Osteocyte (in vitro differentiated cells): Measurements from ENCODE around the gene TRAF3. TPM values are rescaled to one million over a fixed set of nuclear protein-coding genes. Genes with fewer than 3 reads are reported as not detected.

Experiments
- DNase-seq: peaks from one replicate; pipeline ENCODE4 v3.0.0; 2021; ENCODE audit warnings: mixed read lengths; ENCODE audit not compliant: unreplicated experiment; ENCODE audit errors: extremely low spot score
- H3K27ac Mint-ChIP-seq: one replicate; pipeline ENCODE4 v1.8.0; 2021; ENCODE audit warnings: mild to moderate bottlenecking, mixed read lengths; ENCODE audit not compliant: unreplicated experiment
- H3K27me3 Mint-ChIP-seq: one replicate; pipeline ENCODE4 v1.8.0; 2021; ENCODE audit warnings: mixed read lengths; ENCODE audit not compliant: unreplicated experiment
- H3K36me3 Mint-ChIP-seq: one replicate; pipeline ENCODE4 v1.8.0; 2021; ENCODE audit warnings: mixed read lengths; ENCODE audit not compliant: unreplicated experiment
- H3K4me1 Mint-ChIP-seq: one replicate; pipeline ENCODE4 v1.8.0; 2021; ENCODE audit warnings: mixed read lengths; ENCODE audit not compliant: unreplicated experiment
- H3K4me3 Mint-ChIP-seq: one replicate; pipeline ENCODE4 v1.8.0; 2021; ENCODE audit warnings: mild to moderate bottlenecking, moderate library complexity, mixed read lengths; ENCODE audit not compliant: unreplicated experiment
- H3K9me3 Mint-ChIP-seq: one replicate; pipeline ENCODE4 v1.8.0; 2021; ENCODE audit warnings: mixed read lengths; ENCODE audit not compliant: unreplicated experiment
- CTCF ChIP-seq: fragments of 200-600 bp; sonication (generic); IDR thresholded peaks from 2 replicates; pipeline ENCODE4 v1.5.0; 2021; ENCODE audit warnings: antibody characterized with exemption, mild to moderate bottlenecking, moderate library complexity
- total RNA-seq: library from RNA; stranded (reverse); gene quantifications from 2 replicates; pipeline ENCODE4 v1.2.1, GENCODE V29; 2021

The TRAF3 gene
- total RNA-seq, 1 donor from 2014 or later, result 15.9 TPM

- Mint-ChIP-seq H3K4me1 (no peaks in the 10 kb centered on the region), H3K4me3 (no peak overlapping the region), H3K27ac (no peak overlapping the region), H3K36me3 (peaks cover 10% of the 10 kb centered on the region), H3K27me3 (no peaks in the 10 kb centered on the region), H3K9me3 (peaks cover 4% of the 10 kb centered on the region)
- no peak for DNase-seq
- TF ChIP-seq CTCF, result no peak
Observed at GRCh38 chr14:102746634-102747438, 30.4 kb upstream of the TRAF3 start.

- no peak overlapping the region for H3K27ac Mint-ChIP-seq
- H3K27me3 Mint-ChIP-seq, result no peaks in the 10 kb centered on the region
- H3K9me3 Mint-ChIP-seq, result no peaks in the 10 kb centered on the region
- H3K36me3 Mint-ChIP-seq, result peaks cover 7% of the 10 kb centered on the region
- no peak for TF ChIP-seq CTCF
- H3K4me3 Mint-ChIP-seq, result no peak overlapping the region
- no peak for DNase-seq
- no peaks in the 10 kb centered on the region for H3K4me1 Mint-ChIP-seq
Observed at GRCh38 chr14:102748806-102749205, 28.4 kb upstream of the TRAF3 start.

GRCh38 chr14:102749393-102750305 lies 27.6 kb upstream of the TRAF3 start:
- no peak for DNase-seq
- Mint-ChIP-seq H3K9me3 (no peaks in the 10 kb centered on the region), H3K4me1 (no peaks in the 10 kb centered on the region), H3K27ac (no peak overlapping the region), H3K27me3 (no peaks in the 10 kb centered on the region), H3K4me3 (no peak overlapping the region), H3K36me3 (peaks cover 8% of the 10 kb centered on the region)
- no peak for TF ChIP-seq CTCF

- no peak for DNase-seq
- H3K36me3 Mint-ChIP-seq, result peaks cover 8% of the 10 kb centered on the region
- H3K27me3 Mint-ChIP-seq, result no peaks in the 10 kb centered on the region
- no peak overlapping the region for H3K4me3 Mint-ChIP-seq
- no peak overlapping the region for H3K27ac Mint-ChIP-seq
- TF ChIP-seq CTCF, result no peak
- no peaks in the 10 kb centered on the region for H3K4me1 Mint-ChIP-seq
- no peaks in the 10 kb centered on the region for H3K9me3 Mint-ChIP-seq
Observed at GRCh38 chr14:102750376-102750775, 26.9 kb upstream of the TRAF3 start.

- Mint-ChIP-seq H3K4me1 (no peaks in the 10 kb centered on the region), H3K36me3 (peaks cover 6% of the 10 kb centered on the region), H3K27me3 (no peaks in the 10 kb centered on the region), H3K4me3 (no peak overlapping the region), H3K9me3 (no peaks in the 10 kb centered on the region), H3K27ac (no peak overlapping the region)
- DNase-seq, result no peak
- TF ChIP-seq CTCF, result no peak
Observed at GRCh38 chr14:102751088-102751487, 26.2 kb upstream of the TRAF3 start.
